Fibroblast of lung (primary cell): ENCODE results near the gene TOX2. TPM values are rescaled to one million over a fixed set of nuclear protein-coding genes. Genes with fewer than 3 reads are reported as not detected.

Source experiments
- DNase-seq, 2 donors: peaks; one replicate each; pipeline versions ENCODE4 v3.0.0 to v3.0.0-alpha.2; 2010; ENCODE audit warnings: low read depth in 2 of 2
- H2AFZ ChIP-seq: 2 replicates; pipeline ENCODE4 v1.5.1; 2012; ENCODE audit warnings: low read length, control low read depth, inconsistent platforms
- H3K27ac ChIP-seq: 2 replicates; pipeline ENCODE4 v1.5.1; 2011; ENCODE audit warnings: low read length, control low read depth; ENCODE audit not compliant: insufficient read depth
- H3K27me3 ChIP-seq: 2 replicates; pipeline ENCODE4 v1.5.1; 2011; ENCODE audit warnings: mild to moderate bottlenecking, low read length; ENCODE audit not compliant: control insufficient read depth, insufficient read depth
- H3K36me3 ChIP-seq: 2 replicates; pipeline ENCODE4 v1.5.1; 2011; ENCODE audit warnings: low read length; ENCODE audit not compliant: control insufficient read depth, insufficient read depth
- H3K4me1 ChIP-seq: 2 replicates; pipeline ENCODE4 v1.5.1; 2011; ENCODE audit warnings: low read length; ENCODE audit not compliant: control insufficient read depth, insufficient read depth; ENCODE audit errors: extremely low read depth
- H3K4me2 ChIP-seq: 2 replicates; pipeline ENCODE4 v1.5.1; 2011; ENCODE audit warnings: low read length, control low read depth; ENCODE audit not compliant: insufficient read depth; ENCODE audit errors: extremely low read depth
- H3K4me3 ChIP-seq, 4 experiments: fragments of 200-600 bp in 1 of 4; sonication (generic) in 1 of 4; replicated peaks in 1 of 4; 2 replicates each; pipeline ENCODE4 v1.5.1; 2011 to 2016; ENCODE audit warnings: low read length in 4 of 4, low read depth in 3 of 4, mild to moderate bottlenecking in 3 of 4, control low read depth in 2 of 4, inconsistent platforms in 1 of 4, mixed read lengths in 1 of 4; ENCODE audit not compliant: insufficient read depth in 1 of 4; ENCODE audit errors: control extremely low read depth in 1 of 4
- H3K79me2 ChIP-seq: 2 replicates; pipeline ENCODE4 v1.5.1; 2012; ENCODE audit warnings: mild to moderate bottlenecking, low read length, inconsistent platforms; ENCODE audit not compliant: control insufficient read depth, insufficient read depth
- H3K9ac ChIP-seq: 2 replicates; pipeline ENCODE4 v1.5.1; 2011; ENCODE audit warnings: mild to moderate bottlenecking, low read length, control low read depth; ENCODE audit not compliant: insufficient read depth
- H3K9me3 ChIP-seq: 2 replicates; pipeline ENCODE4 v1.5.1; 2012; ENCODE audit warnings: low read depth, low read length; ENCODE audit not compliant: control insufficient read depth, insufficient read depth
- H4K20me1 ChIP-seq: 2 replicates; pipeline ENCODE4 v1.5.1; 2011; ENCODE audit warnings: low read length; ENCODE audit not compliant: control insufficient read depth, insufficient read depth; ENCODE audit errors: extremely low read depth
- CTCF ChIP-seq, 2 donors: IDR thresholded peaks in 1 of 2; conservative IDR thresholded peaks in 1 of 2; 1 replicate in 1 of 2; 2 replicates in 1 of 2; pipeline ENCODE4 v1.5.1; 2011 to 2012; ENCODE audit warnings: low read length in 2 of 2, control low read depth in 1 of 2, inconsistent platforms in 1 of 2, low read depth in 1 of 2, mild to moderate bottlenecking in 1 of 2
- EZH2 ChIP-seq: IDR thresholded peaks from 2 replicates; pipeline ENCODE4 v1.5.1; 2012; ENCODE audit warnings: low read length, control low read depth, mild to moderate bottlenecking; ENCODE audit errors: missing control alignments
- polyA plus RNA-seq, 2 donors: library from polyadenylated mRNA; depleted of rRNA in 1 of 2; stranded (reverse) in 1 of 2; unstranded in 1 of 2; fragments of >200 nt; gene quantifications; 2 replicates each; pipeline ENCODE4 v1.2.1, GENCODE V29; 2011 to 2012; ENCODE audit warnings: missing spikeins in 1 of 2
- total RNA-seq: library from RNA; depleted of rRNA; stranded (reverse); fragments of >200 nt; gene quantifications from 2 replicates; pipeline ENCODE4 v1.2.1, GENCODE V29; 2014

TOX2 gene
- total and polyA plus RNA-seq, 2 donors (not counting 1 experiment from before 2014, with no cell fraction given) = 5.9 to 9.6 TPM

DNA sequence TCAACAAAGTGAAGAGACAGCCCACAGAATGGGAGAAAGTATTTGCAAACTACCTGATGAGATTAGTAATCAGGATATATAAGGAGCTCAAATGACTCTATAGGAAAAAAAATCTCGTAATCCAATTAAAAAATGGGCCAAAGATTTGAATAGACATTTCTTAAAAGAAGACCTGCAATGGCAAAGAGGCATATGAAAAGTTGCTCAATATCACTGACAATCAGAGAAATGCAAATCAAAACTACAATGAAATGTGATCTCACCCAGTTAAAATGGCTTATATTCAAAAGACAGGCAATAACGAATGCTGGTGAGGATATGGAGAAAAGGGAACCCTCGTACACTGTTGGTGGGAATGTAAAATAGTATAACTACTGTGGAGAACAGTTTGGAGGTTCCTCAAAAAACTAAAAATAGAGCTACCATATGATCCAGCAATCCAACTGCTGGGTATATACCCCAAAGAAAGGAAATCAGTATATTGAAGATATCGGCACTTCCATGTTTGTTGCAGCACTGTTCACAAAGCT, 65.0 kb downstream of the TOX2 start:
- Histone ChIP-seq H2AFZ (no peak overlapping the region), H3K36me3 (no peaks in the 10 kb centered on the region), H3K4me3 (no peak overlapping the region), H3K79me2 (no peaks in the 10 kb centered on the region), H4K20me1 (no peaks in the 10 kb centered on the region), H3K9ac (no peak overlapping the region), H3K4me1 (peaks cover 5% of the 10 kb centered on the region), H3K27ac (no peak overlapping the region), H3K9me3 (no peaks in the 10 kb centered on the region), H3K27me3 (no peaks in the 10 kb centered on the region), H3K4me2 (no peak overlapping the region)
- DNase-seq = no peak
- TF ChIP-seq CTCF (conservative IDR thresholded peaks at IDR 0.05 in 1 of 2, IDR thresholded peaks at IDR 0.05 in 1 of 2; ENCODE audit: low read depth in 1 of 2, low read length in 2 of 2) (no peak), EZH2 (no peak)

DNA sequence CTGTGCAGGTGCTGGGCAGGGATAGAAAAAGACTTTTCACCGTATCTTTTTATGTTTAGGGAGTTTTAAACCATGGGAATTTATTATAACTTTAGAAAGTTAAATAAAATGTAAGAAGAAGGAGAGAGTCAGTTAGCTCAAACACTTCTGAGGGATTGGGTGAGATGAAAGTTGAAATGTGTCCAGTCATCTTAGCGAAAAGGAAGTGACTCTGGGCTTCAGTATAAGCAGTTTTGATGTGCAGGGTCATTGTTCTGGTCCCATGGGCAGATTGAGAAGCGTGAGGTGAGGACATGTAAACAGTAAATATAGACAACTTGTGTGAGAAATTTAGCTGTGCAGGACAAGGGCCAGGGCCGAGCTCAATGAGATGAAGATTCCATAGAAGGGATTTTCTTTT, 66.9 kb downstream of the TOX2 start:
- H3K4me3 ChIP-seq = no peak overlapping the region
- H3K9ac ChIP-seq = no peak overlapping the region
- no peaks in the 10 kb centered on the region for H3K27me3 ChIP-seq
- no peaks in the 10 kb centered on the region for H3K36me3 ChIP-seq
- no peak overlapping the region for H2AFZ ChIP-seq
- no peaks in the 10 kb centered on the region for H4K20me1 ChIP-seq
- H3K9me3 ChIP-seq = no peaks in the 10 kb centered on the region
- no peaks in the 10 kb centered on the region for H3K79me2 ChIP-seq
- TF ChIP-seq CTCF (conservative IDR thresholded peaks at IDR 0.05 in 1 of 2, IDR thresholded peaks at IDR 0.05 in 1 of 2; ENCODE audit: low read depth in 1 of 2, low read length in 2 of 2) (no peak), EZH2 (no peak)
- no peak overlapping the region for H3K27ac ChIP-seq
- no peaks in the 10 kb centered on the region for H3K4me1 ChIP-seq
- no peak overlapping the region for H3K4me2 ChIP-seq
- DNase-seq = no peak

- Histone ChIP-seq H3K27me3 (no peaks in the 10 kb centered on the region), H3K4me3 (no peak overlapping the region)
- no peak for TF ChIP-seq CTCF (conservative IDR thresholded peaks at IDR 0.05 in 1 of 2, IDR thresholded peaks at IDR 0.05 in 1 of 2; ENCODE audit: low read depth in 1 of 2, low read length in 2 of 2)
Observed at GRCh38 chr20:43982016-43982415, 67.4 kb downstream of the TOX2 start.

More at GRCh38 chr20:43982016-43982415, 67.4 kb downstream of the TOX2 start:
- Histone ChIP-seq H3K4me1 (no peaks in the 10 kb centered on the region), H3K27ac (no peak overlapping the region), H3K9ac (no peak overlapping the region), H4K20me1 (no peaks in the 10 kb centered on the region), H3K79me2 (no peaks in the 10 kb centered on the region), H2AFZ (no peak overlapping the region), H3K36me3 (no peaks in the 10 kb centered on the region), H3K9me3 (no peaks in the 10 kb centered on the region), H3K4me2 (no peak overlapping the region)
- no peak for DNase-seq
